GM19099 (cell line): ENCODE data around the gene LLGL2.

ENCODE experiments used
- POLR2A ChIP-seq: IDR thresholded peaks from 3 replicates; pipeline ENCODE4 v1.6.1; 2011; ENCODE audit warnings: low read depth; ENCODE audit not compliant: insufficient read length; ENCODE audit errors: extremely low read depth

Gene LLGL2

DNA sequence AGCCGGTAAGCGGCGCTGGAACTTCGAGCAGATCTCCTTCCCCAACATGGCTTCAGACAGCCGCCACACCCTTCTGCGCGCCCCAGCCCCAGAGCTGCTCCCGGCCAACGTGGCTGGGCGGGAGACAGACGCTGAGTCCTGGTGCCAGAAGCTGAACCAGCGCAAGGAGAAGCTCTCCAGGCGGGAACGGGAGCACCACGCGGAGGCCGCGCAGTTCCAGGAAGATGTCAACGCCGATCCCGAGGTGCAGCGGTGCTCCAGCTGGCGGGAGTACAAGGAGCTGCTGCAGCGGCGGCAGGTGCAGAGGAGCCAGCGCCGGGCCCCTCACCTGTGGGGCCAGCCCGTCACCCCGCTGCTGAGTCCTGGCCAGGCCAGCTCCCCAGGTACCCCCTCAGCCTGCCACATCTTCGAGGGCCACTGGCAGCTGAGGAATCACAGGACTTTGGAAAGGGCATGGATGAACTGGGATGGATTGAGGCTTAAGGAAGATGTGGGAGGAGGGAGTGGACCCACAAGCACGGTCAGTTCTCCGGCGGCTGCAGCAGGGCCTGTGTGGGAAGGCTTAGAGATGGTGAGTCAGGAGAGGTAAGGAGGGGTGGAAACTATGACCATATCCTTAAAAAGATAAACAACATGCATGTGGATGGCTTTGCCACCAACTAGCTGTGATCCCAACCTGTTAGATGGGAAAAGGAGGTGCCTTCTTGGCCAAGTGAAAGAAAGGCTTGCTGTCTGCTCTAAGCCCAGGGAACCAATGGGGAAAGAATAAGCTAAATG lies 3.4 kb upstream of the LLGL2 start:
- TF ChIP-seq POLR2A = no peak

DNA sequence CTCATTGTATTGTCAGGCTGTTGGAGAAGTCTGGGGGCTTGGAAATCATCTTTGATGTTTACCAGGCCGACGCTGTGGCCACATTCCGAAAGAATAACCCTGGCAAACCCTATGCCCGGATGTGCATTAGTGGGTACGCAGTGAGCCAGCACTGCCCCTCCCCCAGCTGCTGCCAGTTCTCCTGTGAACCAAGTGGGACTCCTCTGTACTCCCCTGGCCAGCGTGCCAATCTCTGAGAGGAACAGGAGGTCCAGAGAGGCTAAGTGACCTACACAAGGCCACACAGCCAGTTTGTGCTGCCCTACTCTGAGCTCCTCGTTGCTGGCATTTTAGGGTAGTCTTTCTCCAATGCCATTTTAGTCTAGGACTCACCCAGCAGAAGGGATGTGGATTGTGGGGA lies 1.9 kb upstream of the LLGL2 start:
- no peak for TF ChIP-seq POLR2A

DNA sequence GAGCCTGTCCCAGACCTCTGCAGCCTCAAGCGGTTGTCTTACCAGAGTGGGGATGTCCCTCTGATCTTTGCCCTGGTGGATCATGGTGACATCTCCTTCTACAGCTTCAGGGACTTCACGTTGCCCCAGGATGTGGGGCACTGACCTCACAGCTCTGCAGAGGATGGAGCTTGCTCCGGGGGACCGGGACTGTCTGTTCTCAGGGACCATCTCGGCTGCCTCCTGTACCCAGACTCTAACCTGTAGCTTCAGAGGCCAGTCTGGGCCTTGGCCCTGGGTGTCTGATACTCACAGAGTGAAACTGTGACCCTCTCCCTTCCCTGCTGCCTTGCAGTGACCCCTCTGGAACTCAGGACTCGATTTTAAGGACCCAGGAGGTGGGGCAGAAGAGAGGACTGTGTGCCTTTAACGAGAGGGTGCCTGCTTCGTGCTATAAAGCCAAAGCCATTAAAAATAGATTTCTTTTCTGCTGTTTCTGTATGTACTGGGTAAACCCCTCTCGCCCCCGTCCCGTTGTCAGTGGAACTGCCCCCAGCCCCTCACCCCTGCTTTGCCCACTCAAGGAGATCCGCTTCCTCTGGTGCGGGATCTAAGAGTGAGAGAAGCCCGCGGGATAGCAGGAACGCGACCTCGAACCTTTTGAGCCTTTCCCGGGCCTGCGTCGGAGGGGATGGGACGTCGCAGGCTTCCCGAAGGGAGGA lies 1.1 kb upstream of the LLGL2 start:
- no peak for TF ChIP-seq POLR2A

GRCh38 chr17:75525806-75526554 lies 483 bp downstream of the LLGL2 start:
- TF ChIP-seq POLR2A = no peak

DNA sequence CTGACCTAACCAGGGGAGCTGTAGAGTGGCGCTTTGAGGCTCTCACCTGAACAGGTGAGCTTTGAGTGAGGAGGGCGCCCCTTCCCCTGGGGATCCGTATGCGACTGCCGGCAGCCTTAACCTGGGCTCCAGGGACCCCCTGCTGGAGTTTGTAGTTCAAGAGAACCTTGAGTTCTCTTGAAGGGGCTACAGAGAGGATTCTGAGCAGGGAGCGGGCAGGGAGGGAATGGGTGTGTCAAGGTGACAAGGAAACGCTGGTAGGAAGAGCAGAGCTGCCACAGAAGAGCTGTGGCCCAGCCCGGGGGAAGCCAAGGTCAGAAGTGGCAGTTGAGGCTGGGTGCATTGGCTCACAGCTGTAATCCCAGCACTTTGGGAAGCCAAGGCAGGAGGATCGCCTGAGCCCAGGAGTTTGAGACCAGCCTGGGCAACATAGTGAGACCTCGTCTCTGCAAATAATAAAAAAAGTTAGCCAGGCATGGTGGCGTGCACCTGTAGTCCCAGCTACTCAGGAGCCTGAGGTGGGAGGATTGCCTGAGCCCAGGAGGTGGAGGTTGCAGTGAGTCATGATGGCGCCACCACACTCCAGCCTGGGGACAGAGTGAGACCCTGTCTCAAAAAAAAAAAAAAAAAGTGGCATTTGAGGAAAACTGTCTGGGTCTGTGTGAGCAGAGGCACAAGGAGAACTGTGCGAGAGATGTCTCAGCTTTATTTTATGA lies 1.2 kb downstream of the LLGL2 start:
- no peak for TF ChIP-seq POLR2A

GRCh38 chr17:75530837-75531720 lies 5.6 kb downstream of the LLGL2 start:
- TF ChIP-seq POLR2A = no peak

GRCh38 chr17:75531721-75532072 lies 6.2 kb downstream of the LLGL2 start:
- no peak for TF ChIP-seq POLR2A

DNA sequence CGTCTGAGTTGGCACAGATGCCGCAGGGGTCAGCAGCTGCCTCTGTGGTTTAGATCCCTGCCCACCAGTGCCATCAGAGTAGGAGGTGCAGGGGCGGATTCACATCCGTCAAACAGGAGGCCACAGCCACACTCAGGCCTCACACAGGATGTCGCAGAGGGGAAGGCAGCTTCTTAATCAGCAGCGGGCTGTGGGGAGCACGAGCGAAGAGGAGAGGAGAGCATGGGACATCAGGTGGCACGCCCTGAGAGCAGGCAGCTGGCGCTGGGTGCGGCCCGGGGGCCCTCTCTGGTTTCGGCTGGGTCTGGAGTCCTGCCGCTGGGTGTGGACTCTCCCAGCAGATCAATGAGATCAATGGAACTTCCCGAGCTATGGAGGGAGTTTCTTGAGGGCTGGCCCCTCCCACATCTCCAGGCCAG lies 9.6 kb downstream of the LLGL2 start:
- no peak for TF ChIP-seq POLR2A

- no peak for TF ChIP-seq POLR2A
Measured at GRCh38 chr17:75535871-75536270, 10.4 kb downstream of the LLGL2 start.

GRCh38 chr17:75536366-75536765 lies 10.9 kb downstream of the LLGL2 start:
- no peak for TF ChIP-seq POLR2A

- no peak for TF ChIP-seq POLR2A
Measured at GRCh38 chr17:75539967-75540729, 14.7 kb downstream of the LLGL2 start.

DNA sequence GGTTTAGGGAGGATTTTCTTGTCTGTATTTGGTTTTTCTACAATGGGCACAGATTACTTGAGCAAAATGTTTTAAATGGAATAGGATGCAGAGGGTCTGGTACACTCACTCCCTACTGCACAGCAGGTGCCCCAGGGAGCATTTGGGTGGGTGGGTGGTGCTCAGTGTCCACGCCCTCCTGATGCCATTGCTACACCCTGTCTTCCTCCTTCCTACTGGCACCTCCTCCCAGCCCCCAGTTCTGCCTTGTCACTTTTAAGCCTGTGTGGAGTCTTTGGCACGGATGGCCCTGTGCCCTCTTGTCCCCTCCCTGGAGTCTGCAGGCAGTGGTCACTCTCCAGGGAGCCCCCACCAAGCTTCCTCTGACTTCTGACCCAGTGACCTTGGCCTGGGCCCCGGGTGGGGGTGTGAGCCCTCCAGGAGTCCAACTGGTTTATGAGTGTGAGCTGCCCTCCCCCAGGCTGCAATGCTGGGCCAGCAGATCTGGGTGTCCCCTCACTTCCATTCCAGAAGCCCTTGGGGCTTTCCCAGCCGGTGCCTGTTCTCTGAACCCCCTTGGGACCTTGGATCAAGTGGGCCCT lies 15.5 kb downstream of the LLGL2 start:
- no peak for TF ChIP-seq POLR2A

- no peak for TF ChIP-seq POLR2A
Measured at GRCh38 chr17:75542229-75542628, 16.7 kb downstream of the LLGL2 start.
